Measurements from ENCODE around the gene NACC2.

The NACC2 gene

DNA sequence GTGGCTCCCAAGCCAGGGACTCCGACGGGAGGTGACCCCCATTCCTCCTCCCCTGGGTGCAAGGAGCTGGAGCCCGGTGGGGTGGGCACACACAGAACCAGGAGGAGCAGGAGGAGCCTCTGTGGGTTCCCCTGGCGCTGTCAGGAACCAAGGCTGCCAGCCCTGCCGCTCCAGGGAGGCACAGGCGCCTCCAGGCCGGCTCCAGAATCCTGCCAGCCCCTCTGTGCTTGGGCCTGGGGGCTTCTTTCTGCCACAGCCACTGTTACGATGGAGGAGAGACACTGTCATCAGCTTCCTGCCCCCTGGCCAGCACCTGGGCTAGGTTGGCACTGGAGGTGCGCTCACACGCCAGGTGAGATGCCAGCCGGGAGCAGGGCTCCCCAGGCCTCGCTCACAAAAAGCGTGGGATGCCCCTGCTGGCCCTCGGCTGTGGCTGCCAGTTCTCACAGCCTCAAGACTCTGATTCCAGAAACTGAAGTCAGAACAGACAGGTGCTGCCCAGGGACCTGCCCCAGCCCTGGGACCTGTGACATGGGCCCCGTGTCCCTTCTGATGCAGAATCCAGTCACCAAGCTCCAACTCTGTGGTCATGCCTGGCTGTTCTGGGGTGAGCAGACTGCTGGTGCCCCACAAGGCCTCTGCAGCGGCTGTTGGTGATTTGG is 96.5 kb downstream of the NACC2 start:
- H4K5ac ChIP-seq (ENCODE audit: low read length), result no peak overlapping the region
- peaks cover 2% of the 10 kb centered on the region for H3K4me1 ChIP-seq (ENCODE audit: control insufficient read depth, low read depth, low read length)
- H3K9ac ChIP-seq (ENCODE audit: low read length), result no peak overlapping the region
- no peak overlapping the region for H3K18ac ChIP-seq (ENCODE audit: low read length)
- H3K27ac ChIP-seq (ENCODE audit: low read depth, low read length), result no peak overlapping the region
- H3K23ac ChIP-seq (ENCODE audit: low read length), result no peak overlapping the region
- no peak overlapping the region for H3K4ac ChIP-seq (ENCODE audit: low read depth, low read length)
- H3K79me1 ChIP-seq (ENCODE audit: low read length), result no peaks in the 10 kb centered on the region
- no peak overlapping the region for H2AK5ac ChIP-seq (ENCODE audit: low read length)
- H3K36me3 ChIP-seq (ENCODE audit: control insufficient read depth, insufficient read depth, low read length), result no peaks in the 10 kb centered on the region
- H3K27me3 ChIP-seq (ENCODE audit: insufficient read depth, low read length, poor library complexity), result no peaks in the 10 kb centered on the region
- no peak overlapping the region for H3K4me2 ChIP-seq (ENCODE audit: low read length)
- no peak for DNase-seq
- H2BK5ac ChIP-seq (ENCODE audit: low read length), result no peak overlapping the region
- WGBS (ENCODE audit: extremely low coverage, insufficient coverage, low lambda C conversion rate), result no CpG with 5 or more reads among the region's 16 CpGs
- H4K8ac ChIP-seq (ENCODE audit: low read depth, low read length), result no peak overlapping the region
- H3K4me3 ChIP-seq (ENCODE audit: low read length), result no peak overlapping the region
- no peak overlapping the region for H2BK15ac ChIP-seq (replicated peaks; ENCODE audit: low read depth)
- no peak overlapping the region for H2BK120ac ChIP-seq (ENCODE audit: low read depth, low read length)
- no peak overlapping the region for H3K56ac ChIP-seq (ENCODE audit: low read length)
- H3K79me2 ChIP-seq (ENCODE audit: control insufficient read depth, insufficient read depth, low read length), result no peaks in the 10 kb centered on the region

DNA sequence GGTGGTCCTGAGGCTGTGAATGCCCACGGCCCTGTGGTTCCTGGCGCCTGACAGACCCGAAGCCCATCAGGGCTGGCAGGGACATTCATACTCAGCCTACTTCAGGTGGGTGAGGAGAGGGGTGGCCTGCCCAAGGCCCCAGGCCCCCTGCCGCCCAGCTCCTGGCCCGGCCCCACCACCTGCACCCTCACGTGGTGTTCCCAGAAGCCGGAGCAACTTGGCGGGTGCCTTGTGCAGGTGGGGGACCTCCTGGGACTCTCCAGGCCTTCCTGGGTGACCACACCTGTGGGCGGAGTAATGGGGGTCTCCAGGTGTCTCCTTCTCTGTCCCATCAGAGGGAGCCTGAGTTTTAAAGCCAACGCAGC is 97.1 kb downstream of the NACC2 start:
- Histone ChIP-seq H3K23ac (ENCODE audit: low read length) (no peak overlapping the region), H2BK120ac (ENCODE audit: low read depth, low read length) (no peak overlapping the region), H3K4me1 (ENCODE audit: control insufficient read depth, low read depth, low read length) (peaks cover 6% of the 10 kb centered on the region), H3K27ac (ENCODE audit: low read depth, low read length) (no peak overlapping the region), H3K18ac (ENCODE audit: low read length) (no peak overlapping the region), H3K4me2 (ENCODE audit: low read length) (no peak overlapping the region), H2BK15ac (replicated peaks; ENCODE audit: low read depth) (no peak overlapping the region), H3K4ac (ENCODE audit: low read depth, low read length) (no peak overlapping the region), H2AK5ac (ENCODE audit: low read length) (no peak overlapping the region), H4K8ac (ENCODE audit: low read depth, low read length) (no peak overlapping the region), H3K27me3 (ENCODE audit: insufficient read depth, low read length, poor library complexity) (no peaks in the 10 kb centered on the region), H3K9ac (ENCODE audit: low read length) (no peak overlapping the region), H2BK5ac (ENCODE audit: low read length) (no peak overlapping the region), H3K79me2 (ENCODE audit: control insufficient read depth, insufficient read depth, low read length) (no peaks in the 10 kb centered on the region), H3K56ac (ENCODE audit: low read length) (no peak overlapping the region), H3K79me1 (ENCODE audit: low read length) (no peaks in the 10 kb centered on the region), H4K5ac (ENCODE audit: low read length) (no peak overlapping the region), H3K36me3 (ENCODE audit: control insufficient read depth, insufficient read depth, low read length) (no peaks in the 10 kb centered on the region), H3K4me3 (ENCODE audit: low read length) (no peak overlapping the region)
- DNase-seq, result no peak
- no CpG with 5 or more reads among the region's 10 CpGs for WGBS (ENCODE audit: extremely low coverage, insufficient coverage, low lambda C conversion rate)

DNA sequence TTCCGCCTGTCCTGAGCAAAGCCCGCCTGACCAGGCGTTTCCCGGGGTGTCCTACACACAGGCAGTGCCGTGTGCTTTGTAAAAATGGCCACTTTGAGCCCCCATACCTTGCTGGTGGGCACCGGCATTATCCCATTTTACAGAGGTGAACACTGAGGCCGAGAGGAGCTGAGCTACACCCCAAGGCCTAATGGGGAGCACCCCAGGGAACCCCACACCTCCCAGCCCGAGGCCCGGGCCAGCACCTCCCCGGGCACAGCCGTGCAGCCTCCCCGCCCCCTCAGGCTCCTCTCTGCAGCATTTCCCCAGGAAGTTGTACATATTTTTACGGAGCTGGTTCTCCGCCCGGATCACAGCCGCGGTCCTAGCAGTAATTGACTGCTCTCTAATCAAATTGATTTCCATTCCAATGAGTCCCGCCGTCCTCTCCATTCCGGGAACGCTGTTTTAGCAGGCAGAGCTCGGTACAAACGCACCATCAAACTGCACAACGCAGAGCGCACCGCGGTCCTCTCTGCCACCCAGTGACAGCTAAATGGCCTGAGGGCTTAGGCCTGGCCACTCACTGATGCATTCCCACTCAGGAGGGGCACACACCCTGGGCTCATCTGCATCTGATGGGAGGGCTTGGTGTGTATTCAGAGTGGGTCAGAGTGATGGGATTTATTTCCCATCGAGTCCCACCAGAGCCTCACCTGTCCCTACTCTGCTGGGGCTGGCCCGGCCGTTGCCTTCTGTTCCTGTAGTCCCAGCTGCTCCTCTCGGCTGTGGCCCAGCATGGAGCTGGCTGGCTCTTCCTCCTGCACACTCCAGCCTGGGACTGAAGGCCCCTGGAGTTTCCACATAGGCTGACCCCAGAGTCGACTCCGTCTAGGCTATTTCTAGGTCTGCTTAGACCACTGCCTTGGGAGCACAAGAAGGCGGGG is 97.7 kb downstream of the NACC2 start:
- H2BK15ac ChIP-seq (replicated peaks; ENCODE audit: low read depth), result no peak overlapping the region
- H2BK5ac ChIP-seq (ENCODE audit: low read length), result no peak overlapping the region
- no peak overlapping the region for H4K5ac ChIP-seq (ENCODE audit: low read length)
- H3K27ac ChIP-seq (ENCODE audit: low read depth, low read length), result no peak overlapping the region
- H3K79me2 ChIP-seq (ENCODE audit: control insufficient read depth, insufficient read depth, low read length), result no peaks in the 10 kb centered on the region
- H3K4me3 ChIP-seq (ENCODE audit: low read length), result no peak overlapping the region
- no peak overlapping the region for H3K4me2 ChIP-seq (ENCODE audit: low read length)
- no peaks in the 10 kb centered on the region for H3K36me3 ChIP-seq (ENCODE audit: control insufficient read depth, insufficient read depth, low read length)
- H3K4me1 ChIP-seq (ENCODE audit: control insufficient read depth, low read depth, low read length), result peaks cover 6% of the 10 kb centered on the region
- no peak overlapping the region for H2AK5ac ChIP-seq (ENCODE audit: low read length)
- H3K27me3 ChIP-seq (ENCODE audit: insufficient read depth, low read length, poor library complexity), result no peaks in the 10 kb centered on the region
- no peak overlapping the region for H4K8ac ChIP-seq (ENCODE audit: low read depth, low read length)
- WGBS (ENCODE audit: extremely low coverage, insufficient coverage, low lambda C conversion rate), result no CpG with 5 or more reads among the region's 34 CpGs
- H3K4ac ChIP-seq (ENCODE audit: low read depth, low read length), result no peak overlapping the region
- no peak for DNase-seq
- H2BK120ac ChIP-seq (ENCODE audit: low read depth, low read length), result no peak overlapping the region
- no peak overlapping the region for H3K23ac ChIP-seq (ENCODE audit: low read length)
- no peak overlapping the region for H3K9ac ChIP-seq (ENCODE audit: low read length)
- no peak overlapping the region for H3K56ac ChIP-seq (ENCODE audit: low read length)
- no peak overlapping the region for H3K18ac ChIP-seq (ENCODE audit: low read length)
- H3K79me1 ChIP-seq (ENCODE audit: low read length), result no peaks in the 10 kb centered on the region

DNA sequence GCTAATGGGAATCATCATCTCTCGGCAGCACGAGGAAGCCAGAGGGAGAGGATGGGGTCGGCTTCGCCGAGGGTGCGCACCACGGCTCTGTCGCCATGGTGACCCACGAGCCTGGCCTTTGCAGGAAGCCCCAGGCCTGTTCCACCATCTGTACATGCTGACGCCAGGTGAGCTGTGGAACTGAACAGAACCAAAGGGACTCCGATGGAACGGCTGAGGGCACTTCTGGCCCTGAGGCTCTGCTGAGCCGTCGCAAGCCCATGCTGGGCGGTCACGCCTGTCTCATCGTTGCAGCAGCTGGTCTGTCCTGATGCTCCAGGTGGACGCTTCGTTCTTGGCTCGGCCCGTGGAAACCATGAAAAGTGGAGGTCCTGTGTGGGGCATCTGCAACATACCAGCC is 99.3 kb downstream of the NACC2 start:
- WGBS (ENCODE audit: extremely low coverage, insufficient coverage, low lambda C conversion rate), result no CpG with 5 or more reads among the region's 21 CpGs

DNA sequence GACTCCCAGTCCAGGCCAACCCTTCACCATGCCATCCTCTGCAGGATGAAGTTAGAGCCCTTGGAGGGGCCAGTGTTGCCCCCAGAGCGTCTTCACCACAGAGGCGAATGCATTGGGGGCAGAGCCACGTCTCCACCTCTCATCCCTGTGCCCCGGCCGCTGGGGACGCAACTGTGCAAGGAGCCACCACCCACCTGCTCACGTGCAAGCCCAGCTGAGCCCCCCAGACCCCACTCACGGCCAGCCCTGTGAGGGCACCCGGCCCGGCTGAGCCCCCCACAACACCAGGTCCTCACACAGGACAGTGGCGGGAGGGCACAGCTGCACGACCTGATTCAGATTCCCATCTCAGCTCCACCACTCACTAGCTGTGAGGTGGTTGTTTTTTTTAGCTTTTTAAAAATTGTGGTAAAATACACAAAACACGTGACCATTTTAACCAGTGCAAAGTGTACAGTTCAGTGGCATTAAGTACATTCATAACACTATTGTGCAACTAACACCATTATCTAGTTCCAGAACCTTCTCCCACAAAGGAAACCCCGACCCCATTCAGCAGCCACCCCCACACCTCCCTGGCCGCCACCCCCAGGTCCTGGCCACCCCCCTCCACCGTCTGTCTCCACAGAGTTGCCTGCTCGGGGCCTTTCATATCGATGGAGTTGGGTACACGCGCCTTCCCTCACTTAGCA is 100.4 kb downstream of the NACC2 start:
- no peak for DNase-seq
- Histone ChIP-seq H3K4ac (ENCODE audit: low read depth, low read length) (no peak overlapping the region), H3K4me3 (ENCODE audit: low read length) (no peak overlapping the region), H3K27ac (ENCODE audit: low read depth, low read length) (no peak overlapping the region), H3K27me3 (ENCODE audit: insufficient read depth, low read length, poor library complexity) (no peaks in the 10 kb centered on the region), H2BK120ac (ENCODE audit: low read depth, low read length) (no peak overlapping the region), H3K79me1 (ENCODE audit: low read length) (no peaks in the 10 kb centered on the region), H3K36me3 (ENCODE audit: control insufficient read depth, insufficient read depth, low read length) (no peaks in the 10 kb centered on the region), H2AK5ac (ENCODE audit: low read length) (no peak overlapping the region), H3K4me2 (ENCODE audit: low read length) (no peak overlapping the region), H2BK15ac (replicated peaks; ENCODE audit: low read depth) (no peak overlapping the region), H4K8ac (ENCODE audit: low read depth, low read length) (no peak overlapping the region), H3K4me1 (ENCODE audit: control insufficient read depth, low read depth, low read length) (peaks cover 6% of the 10 kb centered on the region), H3K9ac (ENCODE audit: low read length) (no peak overlapping the region), H3K79me2 (ENCODE audit: control insufficient read depth, insufficient read depth, low read length) (no peaks in the 10 kb centered on the region), H3K23ac (ENCODE audit: low read length) (no peak overlapping the region), H3K56ac (ENCODE audit: low read length) (no peak overlapping the region), H4K5ac (ENCODE audit: low read length) (no peak overlapping the region), H3K18ac (ENCODE audit: low read length) (no peak overlapping the region), H2BK5ac (ENCODE audit: low read length) (no peak overlapping the region)
- WGBS (ENCODE audit: extremely low coverage, insufficient coverage, low lambda C conversion rate), result no CpG with 5 or more reads among the region's 20 CpGs

More for the DNA sequence above, 99.3 kb downstream of the NACC2 start:
- Histone ChIP-seq H2BK15ac (replicated peaks; ENCODE audit: low read depth) (no peak overlapping the region), H3K4me1 (ENCODE audit: control insufficient read depth, low read depth, low read length) (peaks cover 6% of the 10 kb centered on the region), H3K36me3 (ENCODE audit: control insufficient read depth, insufficient read depth, low read length) (no peaks in the 10 kb centered on the region), H3K27ac (ENCODE audit: low read depth, low read length) (no peak overlapping the region), H3K79me2 (ENCODE audit: control insufficient read depth, insufficient read depth, low read length) (no peaks in the 10 kb centered on the region), H3K4me3 (ENCODE audit: low read length) (no peak overlapping the region), H3K27me3 (ENCODE audit: insufficient read depth, low read length, poor library complexity) (no peaks in the 10 kb centered on the region), H3K4ac (ENCODE audit: low read depth, low read length) (no peak overlapping the region), H4K8ac (ENCODE audit: low read depth, low read length) (no peak overlapping the region), H2BK5ac (ENCODE audit: low read length) (no peak overlapping the region), H3K23ac (ENCODE audit: low read length) (no peak overlapping the region), H3K56ac (ENCODE audit: low read length) (no peak overlapping the region), H3K18ac (ENCODE audit: low read length) (no peak overlapping the region), H3K9ac (ENCODE audit: low read length) (no peak overlapping the region), H3K4me2 (ENCODE audit: low read length) (no peak overlapping the region), H4K5ac (ENCODE audit: low read length) (no peak overlapping the region), H2AK5ac (ENCODE audit: low read length) (no peak overlapping the region), H3K79me1 (ENCODE audit: low read length) (no peaks in the 10 kb centered on the region), H2BK120ac (ENCODE audit: low read depth, low read length) (no peak overlapping the region)
- no peak for DNase-seq

Data from mesendoderm (in vitro differentiated cells).